OCI-LY7 (cell line): ENCODE measurements around the gene AKAP3. TPM values are rescaled to one million over a fixed set of nuclear protein-coding genes. Genes with fewer than 3 reads are reported as not detected.

Source experiments
- BruUV-seq: library from RNA; stranded (reverse); fragments of 400-500 nt; replicated peaks from 2 replicates; lab custom pipeline; 2021; lab: Mats Ljungman, UMichigan
- CTCF ChIA-PET: fragments of 300-600 bp; sonication (Branson Sonifier 250); formaldehyde crosslinking; loops from one replicate; lab custom pipeline; 2022; ENCODE audit warnings: antibody characterized with exemption; ENCODE audit not compliant: unreplicated experiment; lab: Charles Lee
- POLR2A ChIA-PET: fragments of 300-600 bp; sonication (Branson Sonifier 250); formaldehyde crosslinking; loops from one replicate; lab custom pipeline; 2022; ENCODE audit warnings: antibody characterized with exemption; lab: Charles Lee
- DNase-seq: peaks from one replicate; pipeline ENCODE4 v3.0.0-alpha.2; 2015; ENCODE audit warnings: low spot score
- H2AFZ ChIP-seq: fragments of 200-600 bp; sonication (generic), shearing (Covaris generic); 2 replicates; pipeline ENCODE4 v1.6.1; 2014; ENCODE audit warnings: mild to moderate bottlenecking, antibody characterized with exemption, low read length, moderate library complexity
- H3K27ac ChIP-seq: fragments of 200-600 bp; sonication (generic); 2 replicates; pipeline ENCODE4 v1.5.1; 2014; ENCODE audit warnings: mixed run types, low read depth, mild to moderate bottlenecking, moderate library complexity, low read length, inconsistent platforms; ENCODE audit not compliant: poor library complexity, severe bottlenecking
- H3K36me3 ChIP-seq: fragments of 200-600 bp; sonication (generic); 2 replicates; pipeline ENCODE4 v1.6.1; 2014; ENCODE audit warnings: mild to moderate bottlenecking, antibody characterized with exemption, low read length, moderate library complexity, mixed read lengths; ENCODE audit not compliant: insufficient read depth
- H3K4me1 ChIP-seq: fragments of 200-600 bp; sonication (generic); 2 replicates; pipeline ENCODE4 v1.5.1; 2014; ENCODE audit warnings: mild to moderate bottlenecking, low read length; ENCODE audit not compliant: insufficient read depth, poor library complexity, severe bottlenecking
- H3K4me2 ChIP-seq: fragments of 200-600 bp; sonication (generic); 2 replicates; pipeline ENCODE4 v1.6.1; 2014; ENCODE audit warnings: mild to moderate bottlenecking, low read length
- H3K4me3 ChIP-seq: fragments of 200-600 bp; sonication (generic); 2 replicates; pipeline ENCODE4 v1.5.1; 2014; ENCODE audit warnings: mild to moderate bottlenecking, low read depth, low read length; ENCODE audit not compliant: poor library complexity, severe bottlenecking
- H3K79me2 ChIP-seq: fragments of 200-600 bp; sonication (generic); 2 replicates; pipeline ENCODE4 v1.6.1; 2016; ENCODE audit warnings: low read depth, mild to moderate bottlenecking, low read length, moderate library complexity, mixed read lengths; ENCODE audit not compliant: insufficient read depth
- H3K9me2 ChIP-seq: fragments of 200-600 bp; sonication (generic); 2 replicates; pipeline ENCODE4 v1.6.1; 2016; ENCODE audit warnings: mild to moderate bottlenecking, low read length, mixed read lengths; ENCODE audit not compliant: insufficient read depth
- H3K9me3 ChIP-seq: fragments of 200-600 bp; sonication (generic); 2 replicates; pipeline ENCODE4 v1.6.1; 2014; ENCODE audit warnings: mild to moderate bottlenecking, mixed run types, low read length, mixed read lengths
- H4K20me1 ChIP-seq: fragments of 200-600 bp; sonication (generic); 2 replicates; pipeline ENCODE4 v1.6.1; 2014; ENCODE audit warnings: mild to moderate bottlenecking, antibody characterized with exemption, low read length, moderate library complexity, mixed read lengths; ENCODE audit not compliant: insufficient read depth
- EZH2phosphoT487 ChIP-seq: fragments of 200-600 bp; sonication (generic); IDR thresholded peaks from 2 replicates; pipeline ENCODE4 v1.6.1; 2018; ENCODE audit warnings: low read depth, borderline replicate concordance, mild to moderate bottlenecking, mixed run types, antibody characterized with exemption, low read length, moderate library complexity, mixed read lengths
- intact Hi-C: fragments of 100-400 bp; cut with micrococcal nuclease; formaldehyde crosslinking; loops from one replicate; pipeline ENCODE4 v1.10.0; 2022; ENCODE audit not compliant: unreplicated experiment
- total RNA-seq, 2 experiments: library from RNA; depleted of rRNA in 1 of 2; stranded (reverse); fragments of >200 nt in 1 of 2; shearing (Covaris generic) in 1 of 2; gene quantifications; 2 replicates each; pipeline ENCODE4 v1.2.3, GENCODE V29; 2014 to 2022
- TF ChIP-seq, protein P1 (sequence below): fragments of 200-600 bp; sonication (generic); conservative IDR thresholded peaks from 2 replicates; pipeline ENCODE4 v1.5.1; 2014; ENCODE audit warnings: mild to moderate bottlenecking, antibody characterized with exemption, low read length, moderate library complexity, mixed read lengths

Gene AKAP3
- total RNA-seq, 2 experiments from 2014 or later: 0.92 to 2.4 TPM

- Histone ChIP-seq H3K4me2 (no peak overlapping the region), H3K36me3 (no peaks in the 10 kb centered on the region), H4K20me1 (no peaks in the 10 kb centered on the region), H3K4me1 (no peaks in the 10 kb centered on the region), H3K27ac (no peak overlapping the region), H3K4me3 (no peak overlapping the region), H3K79me2 (no peaks in the 10 kb centered on the region), H3K9me3 (no peaks in the 10 kb centered on the region), H2AFZ (no peak overlapping the region), H3K9me2 (no peaks in the 10 kb centered on the region)
- POLR2A ChIA-PET: interaction anchor here (0.8 to 0.9 kb wide), 2 partner anchors 26 to 31 kb away, joined by 3 read pairs; no protein-coding TSS in a partner anchor
- intact Hi-C loops: no loop called here
- no peak for DNase-seq
- no peak for TF ChIP-seq EZH2phosphoT487
- TF ChIP-seq, protein P1, sequence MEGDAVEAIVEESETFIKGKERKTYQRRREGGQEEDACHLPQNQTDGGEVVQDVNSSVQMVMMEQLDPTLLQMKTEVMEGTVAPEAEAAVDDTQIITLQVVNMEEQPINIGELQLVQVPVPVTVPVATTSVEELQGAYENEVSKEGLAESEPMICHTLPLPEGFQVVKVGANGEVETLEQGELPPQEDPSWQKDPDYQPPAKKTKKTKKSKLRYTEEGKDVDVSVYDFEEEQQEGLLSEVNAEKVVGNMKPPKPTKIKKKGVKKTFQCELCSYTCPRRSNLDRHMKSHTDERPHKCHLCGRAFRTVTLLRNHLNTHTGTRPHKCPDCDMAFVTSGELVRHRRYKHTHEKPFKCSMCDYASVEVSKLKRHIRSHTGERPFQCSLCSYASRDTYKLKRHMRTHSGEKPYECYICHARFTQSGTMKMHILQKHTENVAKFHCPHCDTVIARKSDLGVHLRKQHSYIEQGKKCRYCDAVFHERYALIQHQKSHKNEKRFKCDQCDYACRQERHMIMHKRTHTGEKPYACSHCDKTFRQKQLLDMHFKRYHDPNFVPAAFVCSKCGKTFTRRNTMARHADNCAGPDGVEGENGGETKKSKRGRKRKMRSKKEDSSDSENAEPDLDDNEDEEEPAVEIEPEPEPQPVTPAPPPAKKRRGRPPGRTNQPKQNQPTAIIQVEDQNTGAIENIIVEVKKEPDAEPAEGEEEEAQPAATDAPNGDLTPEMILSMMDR: no peak
- CTCF ChIA-PET: no interaction called here
- no TSS peak for BruUV-seq
Measured at GRCh38 chr12:4628406-4628805, 20.4 kb downstream of the AKAP3 start.

DNA sequence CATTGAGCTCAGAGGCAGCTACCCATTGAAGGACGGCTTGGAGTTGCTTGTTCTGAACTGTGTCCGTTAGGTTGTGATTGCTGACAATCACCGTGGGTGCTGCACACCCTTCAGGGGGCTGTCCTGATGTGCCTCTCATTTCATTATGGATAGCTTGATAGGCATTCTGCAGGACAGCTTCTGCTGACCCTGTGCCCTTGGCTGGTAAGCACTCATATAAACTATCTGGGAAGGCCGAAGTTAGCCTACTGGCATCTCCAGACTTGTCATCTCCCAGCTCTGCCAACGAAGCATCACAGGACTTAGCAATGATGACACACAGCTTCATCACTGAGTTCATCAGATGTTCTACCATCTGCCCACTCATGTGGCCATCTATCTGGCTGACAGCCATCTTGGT, 22.3 kb downstream of the AKAP3 start:
- no TSS peak for BruUV-seq
- Histone ChIP-seq H3K9me2 (no peaks in the 10 kb centered on the region), H3K4me3 (no peak overlapping the region), H3K4me1 (no peaks in the 10 kb centered on the region), H3K9me3 (no peaks in the 10 kb centered on the region), H3K27ac (no peak overlapping the region), H3K79me2 (no peaks in the 10 kb centered on the region), H3K36me3 (no peaks in the 10 kb centered on the region), H2AFZ (no peak overlapping the region), H3K4me2 (no peak overlapping the region), H4K20me1 (no peaks in the 10 kb centered on the region)
- intact Hi-C loops: no loop called here
- ChIA-PET CTCF (no interaction called here), POLR2A (interaction anchor here (0.5 to 1.0 kb wide), 2 partner anchors 225 to 315 kb away, joined by 3 to 4 read pairs; no protein-coding TSS in a partner anchor)
- TF ChIP-seq EZH2phosphoT487: no peak
- TF ChIP-seq, protein P1: no peak
- DNase-seq: no peak

GRCh38 chr12:4621511-4621910, 27.3 kb downstream of the AKAP3 start:
- Histone ChIP-seq H3K4me3 (no peak overlapping the region), H3K4me2 (no peak overlapping the region), H3K27ac (no peak overlapping the region), H4K20me1 (no peaks in the 10 kb centered on the region), H3K9me2 (no peaks in the 10 kb centered on the region), H3K79me2 (no peaks in the 10 kb centered on the region), H3K4me1 (no peaks in the 10 kb centered on the region), H2AFZ (no peak overlapping the region), H3K36me3 (no peaks in the 10 kb centered on the region), H3K9me3 (no peaks in the 10 kb centered on the region)
- DNase-seq: no peak
- ChIA-PET CTCF (no interaction called here), POLR2A (interaction anchor here (0.8 to 1.1 kb wide), 2 partner anchors 21 to 31 kb away, joined by 3 read pairs; no protein-coding TSS in a partner anchor)
- intact Hi-C loops: no loop called here
- no TSS peak for BruUV-seq
- no peak for TF ChIP-seq EZH2phosphoT487
- TF ChIP-seq, protein P1: no peak
